HEK293 (cell line): Measurements from ENCODE around the gene UBXN6.
A peak's percentile ranks its signal among the peaks of the same experiment; 100 is the strongest.

Experiments
- CTCF ChIA-PET: fragments of 350-600 bp; formaldehyde crosslinking; extraction: SDS; loops from one replicate; lab custom pipeline; 2021; ENCODE audit warnings: antibody characterized with exemption; lab: Yijun Ruan, JAX
- POLR2A ChIA-PET: fragments of 300-600 bp; formaldehyde crosslinking; extraction: SDS; loops from one replicate; lab custom pipeline; 2020; ENCODE audit warnings: antibody characterized with exemption, inconsistent platforms; lab: Yijun Ruan, JAX
- H3K27ac ChIP-seq: fragments of 200-500 bp; sonication (Bioruptor generic); 2 replicates; pipeline ENCODE4 v1.5.1; 2014; ENCODE audit warnings: low read depth, low read length, control low read depth, inconsistent platforms; ENCODE audit errors: extremely low read depth
- H3K36me3 ChIP-seq, 2 experiments: fragments of 200-500 bp in 1 of 2; sonication (Bioruptor generic) in 1 of 2; 1 replicate in 1 of 2; 2 replicates in 1 of 2; pipeline ENCODE4 v1.5.1; 2014 to 2017; ENCODE audit warnings: inconsistent platforms in 2 of 2, low read length in 2 of 2; ENCODE audit not compliant: control insufficient read depth in 2 of 2, insufficient read depth in 1 of 2
- H3K4me1 ChIP-seq: fragments of 200-500 bp; sonication (Bioruptor generic); 2 replicates; pipeline ENCODE4 v1.5.1; 2014; ENCODE audit warnings: mild to moderate bottlenecking, low read length, inconsistent platforms; ENCODE audit not compliant: control insufficient read depth, insufficient read depth
- H3K4me3 ChIP-seq: 2 replicates; pipeline ENCODE4 v1.5.1; 2011; ENCODE audit warnings: low read depth, mild to moderate bottlenecking, control low read depth, low read length, moderate library complexity
- H3K9me3 ChIP-seq: fragments of 200-500 bp; sonication (Bioruptor generic); 2 replicates; pipeline ENCODE4 v1.5.1; 2014; ENCODE audit warnings: low read depth, low read length, inconsistent platforms; ENCODE audit not compliant: control insufficient read depth, insufficient read depth
- GLI2 ChIP-seq: fragments of 450-650 bp; formaldehyde crosslinking; IDR thresholded peaks from 2 replicates; pipeline ENCODE4; 2017; ENCODE audit warnings: missing biosample characterization, missing genetic modification characterization, low read depth, borderline replicate concordance
- IKZF3 ChIP-seq: fragments of 450-650 bp; IDR thresholded peaks from 2 replicates; pipeline ENCODE4 v1.5.0; 2018; ENCODE audit warnings: missing biosample characterization, mild to moderate bottlenecking, missing genetic modification characterization, moderate library complexity
- KLF1 ChIP-seq: fragments of 450-650 bp; formaldehyde crosslinking; IDR thresholded peaks from 2 replicates; pipeline ENCODE4 v1.5.1; 2016; ENCODE audit warnings: missing biosample characterization, missing genetic modification characterization
- PRDM1 ChIP-seq: fragments of 450-650 bp; formaldehyde crosslinking; IDR thresholded peaks from 2 replicates; pipeline ENCODE4; 2016; ENCODE audit warnings: missing biosample characterization, missing genetic modification characterization
- PRDM2 ChIP-seq: fragments of 450-650 bp; formaldehyde crosslinking; IDR thresholded peaks from 2 replicates; pipeline ENCODE4 v1.5.1; 2016; ENCODE audit warnings: missing biosample characterization, missing genetic modification characterization, borderline replicate concordance
- SP2 ChIP-seq: fragments of 450-650 bp; formaldehyde crosslinking; IDR thresholded peaks from 2 replicates; pipeline ENCODE4 v1.5.1; 2016; ENCODE audit warnings: missing biosample characterization, missing genetic modification characterization
- TCF7L2 ChIP-seq: IDR thresholded peaks from 2 replicates; pipeline ENCODE4 v1.6.1; 2011; ENCODE audit warnings: low read depth, mild to moderate bottlenecking, inconsistent platforms, low read length, moderate library complexity, borderline replicate concordance
- TRIM28 ChIP-seq: IDR thresholded peaks from 2 replicates; pipeline ENCODE4 v1.6.1; 2011; ENCODE audit warnings: low read length, control low read depth, borderline replicate concordance
- ZBTB11 ChIP-seq: fragments of 450-650 bp; formaldehyde crosslinking; conservative IDR thresholded peaks from 2 replicates; pipeline ENCODE4 v1.5.1; 2016; ENCODE audit warnings: low read depth, missing biosample characterization, missing genetic modification characterization
- ZBTB17 ChIP-seq: fragments of 450-650 bp; formaldehyde crosslinking; IDR thresholded peaks from 2 replicates; pipeline ENCODE4 v1.5.1; 2016; ENCODE audit warnings: missing biosample characterization, missing genetic modification characterization
- ZFP41 ChIP-seq: fragments of 450-650 bp; formaldehyde crosslinking; IDR thresholded peaks from 2 replicates; pipeline ENCODE4 v1.5.1; 2016; ENCODE audit warnings: missing biosample characterization, missing genetic modification characterization, borderline replicate concordance
- ZNF174 ChIP-seq: fragments of 450-650 bp; formaldehyde crosslinking; IDR thresholded peaks from 2 replicates; pipeline ENCODE4 v1.5.0; 2017; ENCODE audit warnings: missing biosample characterization, mild to moderate bottlenecking, missing genetic modification characterization
- ZNF280C ChIP-seq: fragments of 450-650 bp; formaldehyde crosslinking; IDR thresholded peaks from 2 replicates; pipeline ENCODE4 v1.5.1; 2016; ENCODE audit warnings: missing biosample characterization, missing genetic modification characterization
- ZNF280D ChIP-seq: fragments of 450-650 bp; formaldehyde crosslinking; IDR thresholded peaks from 2 replicates; pipeline ENCODE4 v1.5.1; 2016; ENCODE audit warnings: missing biosample characterization, missing genetic modification characterization
- ZNF366 ChIP-seq: fragments of 450-650 bp; formaldehyde crosslinking; conservative IDR thresholded peaks from 2 replicates; pipeline ENCODE4 v1.5.1; 2016; ENCODE audit warnings: missing biosample characterization, missing genetic modification characterization
- ZNF37A ChIP-seq: fragments of 450-650 bp; IDR thresholded peaks from 2 replicates; pipeline ENCODE4 v1.5.1; 2018; ENCODE audit warnings: missing biosample characterization, missing genetic modification characterization
- ZNF391 ChIP-seq: fragments of 450-650 bp; formaldehyde crosslinking; IDR thresholded peaks from 2 replicates; pipeline ENCODE4 v1.5.1; 2016; ENCODE audit warnings: low read depth, missing biosample characterization, missing genetic modification characterization, borderline replicate concordance
- ZNF394 ChIP-seq: fragments of 450-650 bp; formaldehyde crosslinking; IDR thresholded peaks from 2 replicates; pipeline ENCODE4 v1.5.1; 2016; ENCODE audit warnings: missing biosample characterization, missing genetic modification characterization, mild to moderate bottlenecking, moderate library complexity, borderline replicate concordance
- ZNF426 ChIP-seq: fragments of 450-650 bp; formaldehyde crosslinking; IDR thresholded peaks from 2 replicates; pipeline ENCODE4 v1.5.1; 2017; ENCODE audit warnings: missing biosample characterization, missing genetic modification characterization, mild to moderate bottlenecking, inconsistent platforms, moderate library complexity
- ZNF48 ChIP-seq: fragments of 450-650 bp; formaldehyde crosslinking; IDR thresholded peaks from 2 replicates; pipeline ENCODE4 v1.5.1; 2016; ENCODE audit warnings: missing biosample characterization, missing genetic modification characterization
- ZNF629 ChIP-seq: fragments of 450-650 bp; formaldehyde crosslinking; IDR thresholded peaks from 2 replicates; pipeline ENCODE4 v1.5.1; 2017; ENCODE audit warnings: missing biosample characterization, missing genetic modification characterization
- ZNF660 ChIP-seq: fragments of 450-650 bp; IDR thresholded peaks from 2 replicates; pipeline ENCODE4 v1.5.1; 2018; ENCODE audit warnings: missing biosample characterization, mild to moderate bottlenecking, missing genetic modification characterization
- ZNF76 ChIP-seq: fragments of 450-650 bp; formaldehyde crosslinking; IDR thresholded peaks from 2 replicates; pipeline ENCODE4; 2016; ENCODE audit warnings: low read depth, missing biosample characterization, missing genetic modification characterization, borderline replicate concordance
- ZXDB ChIP-seq: fragments of 450-650 bp; formaldehyde crosslinking; IDR thresholded peaks from 2 replicates; pipeline ENCODE4 v1.5.1; 2016; ENCODE audit warnings: missing biosample characterization, missing genetic modification characterization

Gene UBXN6

GRCh38 chr19:4456476-4456842, 1.1 kb downstream of the UBXN6 start:
- CTCF ChIA-PET, result interaction anchor here (0.6 to 1.1 kb wide), 3 partner anchors 69 to 115 kb away, joined by 4 to 5 read pairs (median 5); no protein-coding TSS in a partner anchor
- peak overlapping the region; percentile 60 for H3K4me3 ChIP-seq
- TF ChIP-seq IKZF3 (tag by site-specific recombination), result 0 out of 2 replicates have a peak, but pooled peaks have one; percentile 26
- TF ChIP-seq ZXDB (tag by site-specific recombination), result no peak
- 0 out of 2 replicates have a peak, but pooled peaks have one; percentile 16 for TF ChIP-seq ZNF391 (tag by site-specific recombination)
- peak; percentile 69 for TF ChIP-seq SP2
- TF ChIP-seq ZNF394, result peak; percentile 63; the same call in 1 of the 2 replicates
- TF ChIP-seq ZNF660, result no peak
- 0 out of 2 replicates have a peak, but pooled peaks have one; percentile 4 for TF ChIP-seq ZBTB11 (tag by site-specific recombination)
- TF ChIP-seq TRIM28, result no peak
- no peak; the same call in 1 of the 2 replicates for TF ChIP-seq KLF1 (tag by site-specific recombination)
- no peak for TF ChIP-seq ZNF174 (tag by site-specific recombination)
- no peak for TF ChIP-seq ZNF280C
- TF ChIP-seq ZNF629, result peak; percentile 68
- no peak for TF ChIP-seq ZFP41 (tag by site-specific recombination)
- TF ChIP-seq PRDM2, result no peak
- no peak for TF ChIP-seq GLI2 (tag by site-specific recombination)
- no peak for TF ChIP-seq ZNF37A (tag by site-specific recombination)
- TF ChIP-seq ZBTB17 (tag by site-specific recombination), result peak; percentile 73
- no peak for TF ChIP-seq ZNF280D
- peak; percentile 82 for TF ChIP-seq PRDM1
- TF ChIP-seq ZNF426 (tag by site-specific recombination), result no peak
- TF ChIP-seq ZNF76 (tag by site-specific recombination), result peak; percentile 87; the same call in 1 of the 2 replicates
- no peak for TF ChIP-seq TCF7L2
- no peak for TF ChIP-seq ZNF48
- TF ChIP-seq ZNF366 (tag by site-specific recombination), result peak; percentile 65

More at GRCh38 chr19:4456476-4456842, 1.1 kb downstream of the UBXN6 start:
- H3K9me3 ChIP-seq, result no peaks in the 10 kb centered on the region
- POLR2A ChIA-PET, result interaction anchor here (0.6 to 4.9 kb wide), 4 partner anchors 8 to 14 kb away, joined by 3 to 23 read pairs (median 5); partner anchors contain the start of gene HDGFL2
- peak overlapping the region; percentile 67 for H3K27ac ChIP-seq
- peaks cover 5 to 34% of the 10 kb centered on the region in 2 experiments; a peak in 2 of 3 replicates for H3K36me3 ChIP-seq
- peaks cover 7% of the 10 kb centered on the region for H3K4me1 ChIP-seq
